ENCODE data around the gene SLC43A2. TPM values are rescaled to one million over a fixed set of nuclear protein-coding genes. Genes with fewer than 3 reads are reported as not detected.

Gene SLC43A2
- total and polyA plus RNA-seq, 4 donors = 0.63 to 7.9 (median 4.7) TPM

DNA sequence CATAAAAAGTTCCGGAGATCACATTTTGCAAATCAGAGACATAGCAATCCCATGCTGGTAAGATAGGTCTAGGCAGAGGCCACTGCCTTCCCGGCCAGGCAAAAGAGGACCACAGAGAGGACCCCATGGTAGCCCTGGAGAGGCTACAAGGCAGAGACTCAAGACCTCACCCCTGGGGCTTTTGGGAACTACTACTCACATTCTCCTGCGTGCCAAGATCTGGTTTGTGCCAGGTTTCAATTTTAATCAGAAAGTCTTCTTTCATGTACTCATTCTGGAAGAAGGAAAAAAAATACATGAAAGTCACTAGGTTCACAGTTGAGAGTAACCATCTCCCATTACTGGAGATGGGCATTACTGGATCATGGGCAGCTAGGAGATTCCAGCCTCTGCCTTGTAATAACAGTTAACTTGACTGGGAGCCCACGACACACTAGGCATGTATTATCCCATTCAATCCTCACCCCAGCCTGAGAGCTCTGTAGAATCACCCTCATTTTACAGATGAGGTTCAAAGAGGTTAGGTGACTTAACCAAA, 87.2 kb downstream of the SLC43A2 start:
- TF ChIP-seq FOXA2 (IDR thresholded peaks at IDR 0.05) (no peak), TAF1 (conservative IDR thresholded peaks at IDR 0.05) (no peak), FOXA1 (IDR thresholded peaks at IDR 0.05) (no peak), SP1 (IDR thresholded peaks at IDR 0.05) (no peak), RAD21 (IDR thresholded peaks at IDR 0.05) (no peak)
- no peaks in the 10 kb centered on the region for H3K9me3 ChIP-seq (ENCODE audit: control insufficient read depth in 4 of 4, low read length in 3 of 4)
- H3K27me3 ChIP-seq (ENCODE audit: control insufficient read depth in 4 of 4, insufficient read depth in 4 of 4, low read length in 3 of 4) = no peaks in the 10 kb centered on the region
- no peak overlapping the region for H3K27ac ChIP-seq (ENCODE audit: low read depth in 1 of 2, low read length in 2 of 2)
- H3K36me3 ChIP-seq (ENCODE audit: control insufficient read depth in 4 of 4, insufficient read depth in 3 of 4, low read depth in 1 of 4, low read length in 3 of 4) = peaks cover 15 to 42% (median 28%) of the 10 kb centered on the region in 4 donors
- WGBS = 97% methylated on average over 4 of the region's 4 CpGs
- peaks cover 2 to 15% (median 12%) of the 10 kb centered on the region in 4 donors for H3K4me1 ChIP-seq (ENCODE audit: control insufficient read depth in 4 of 4, insufficient read depth in 4 of 4, low read length in 3 of 4)
- no peak for DNase-seq (ENCODE audit: low spot score)
- no peak overlapping the region for H3K4me3 ChIP-seq (ENCODE audit: low read depth in 1 of 3, low read length in 3 of 3)
- H3K9ac ChIP-seq (ENCODE audit: low read depth in 1 of 2, low read length in 2 of 2) = no peak overlapping the region

DNA sequence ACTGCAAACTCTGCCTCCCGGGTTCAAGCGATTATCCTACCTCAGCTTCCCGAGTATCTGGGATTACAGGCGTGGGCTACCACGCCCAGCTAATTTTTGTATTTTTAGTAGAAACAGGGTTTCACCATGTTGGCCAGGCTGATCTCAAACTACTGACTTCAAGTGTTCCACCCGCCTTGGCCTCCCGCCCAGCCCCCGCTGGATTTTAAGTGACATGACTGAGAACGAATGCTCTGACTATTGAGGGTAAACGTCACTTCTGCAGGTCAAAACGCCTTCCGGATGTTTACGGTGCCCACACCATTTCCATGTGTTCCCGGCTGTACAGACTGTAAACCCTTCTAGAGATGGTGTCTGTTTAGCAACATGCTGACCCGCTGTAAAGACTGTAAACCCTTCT, 88.8 kb downstream of the SLC43A2 start:
- Histone ChIP-seq H3K9ac (ENCODE audit: low read depth in 1 of 2, low read length in 2 of 2) (no peak overlapping the region), H3K9me3 (ENCODE audit: control insufficient read depth in 4 of 4, low read length in 3 of 4) (no peaks in the 10 kb centered on the region), H3K36me3 (ENCODE audit: control insufficient read depth in 4 of 4, insufficient read depth in 3 of 4, low read depth in 1 of 4, low read length in 3 of 4) (peaks cover 13 to 52% (median 33%) of the 10 kb centered on the region in 4 donors), H3K4me1 (ENCODE audit: control insufficient read depth in 4 of 4, insufficient read depth in 4 of 4, low read length in 3 of 4) (peaks cover 0 to under 1% (median 0%) of the 10 kb centered on the region in 4 donors), H3K27me3 (ENCODE audit: control insufficient read depth in 4 of 4, insufficient read depth in 4 of 4, low read length in 3 of 4) (no peaks in the 10 kb centered on the region), H3K27ac (ENCODE audit: low read depth in 1 of 2, low read length in 2 of 2) (no peak overlapping the region), H3K4me3 (ENCODE audit: low read depth in 1 of 3, low read length in 3 of 3) (no peak overlapping the region)
- TF ChIP-seq YY1 (IDR thresholded peaks at IDR 0.05) (no peak), TAF1 (conservative IDR thresholded peaks at IDR 0.05) (no peak), RAD21 (IDR thresholded peaks at IDR 0.05) (no peak), EGR1 (IDR thresholded peaks at IDR 0.05; ENCODE audit: low read depth in 2 of 2) (no peak), JUND (IDR thresholded peaks at IDR 0.05) (no peak), HNF4A (conservative IDR thresholded peaks at IDR 0.05) (no peak), FOXA1 (IDR thresholded peaks at IDR 0.05) (no peak), NR2F2 (IDR thresholded peaks at IDR 0.05) (no peak), GABPA (IDR thresholded peaks at IDR 0.05 in 1 of 2, conservative IDR thresholded peaks at IDR 0.05 in 1 of 2) (no peak), FOXA2 (IDR thresholded peaks at IDR 0.05) (no peak), RXRA (IDR thresholded peaks at IDR 0.05) (no peak)
- TF ChIP-seq, protein P1, sequence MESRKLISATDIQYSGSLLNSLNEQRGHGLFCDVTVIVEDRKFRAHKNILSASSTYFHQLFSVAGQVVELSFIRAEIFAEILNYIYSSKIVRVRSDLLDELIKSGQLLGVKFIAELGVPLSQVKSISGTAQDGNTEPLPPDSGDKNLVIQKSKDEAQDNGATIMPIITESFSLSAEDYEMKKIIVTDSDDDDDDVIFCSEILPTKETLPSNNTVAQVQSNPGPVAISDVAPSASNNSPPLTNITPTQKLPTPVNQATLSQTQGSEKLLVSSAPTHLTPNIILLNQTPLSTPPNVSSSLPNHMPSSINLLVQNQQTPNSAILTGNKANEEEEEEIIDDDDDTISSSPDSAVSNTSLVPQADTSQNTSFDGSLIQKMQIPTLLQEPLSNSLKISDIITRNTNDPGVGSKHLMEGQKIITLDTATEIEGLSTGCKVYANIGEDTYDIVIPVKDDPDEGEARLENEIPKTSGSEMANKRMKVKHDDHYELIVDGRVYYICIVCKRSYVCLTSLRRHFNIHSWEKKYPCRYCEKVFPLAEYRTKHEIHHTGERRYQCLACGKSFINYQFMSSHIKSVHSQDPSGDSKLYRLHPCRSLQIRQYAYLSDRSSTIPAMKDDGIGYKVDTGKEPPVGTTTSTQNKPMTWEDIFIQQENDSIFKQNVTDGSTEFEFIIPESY (IDR thresholded peaks at IDR 0.05) = no peak
- TF ChIP-seq, protein P2, sequence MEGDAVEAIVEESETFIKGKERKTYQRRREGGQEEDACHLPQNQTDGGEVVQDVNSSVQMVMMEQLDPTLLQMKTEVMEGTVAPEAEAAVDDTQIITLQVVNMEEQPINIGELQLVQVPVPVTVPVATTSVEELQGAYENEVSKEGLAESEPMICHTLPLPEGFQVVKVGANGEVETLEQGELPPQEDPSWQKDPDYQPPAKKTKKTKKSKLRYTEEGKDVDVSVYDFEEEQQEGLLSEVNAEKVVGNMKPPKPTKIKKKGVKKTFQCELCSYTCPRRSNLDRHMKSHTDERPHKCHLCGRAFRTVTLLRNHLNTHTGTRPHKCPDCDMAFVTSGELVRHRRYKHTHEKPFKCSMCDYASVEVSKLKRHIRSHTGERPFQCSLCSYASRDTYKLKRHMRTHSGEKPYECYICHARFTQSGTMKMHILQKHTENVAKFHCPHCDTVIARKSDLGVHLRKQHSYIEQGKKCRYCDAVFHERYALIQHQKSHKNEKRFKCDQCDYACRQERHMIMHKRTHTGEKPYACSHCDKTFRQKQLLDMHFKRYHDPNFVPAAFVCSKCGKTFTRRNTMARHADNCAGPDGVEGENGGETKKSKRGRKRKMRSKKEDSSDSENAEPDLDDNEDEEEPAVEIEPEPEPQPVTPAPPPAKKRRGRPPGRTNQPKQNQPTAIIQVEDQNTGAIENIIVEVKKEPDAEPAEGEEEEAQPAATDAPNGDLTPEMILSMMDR (IDR thresholded peaks at IDR 0.05; ENCODE audit: low read depth, low read length, missing input control) = no peak
- TF ChIP-seq, protein P3, sequence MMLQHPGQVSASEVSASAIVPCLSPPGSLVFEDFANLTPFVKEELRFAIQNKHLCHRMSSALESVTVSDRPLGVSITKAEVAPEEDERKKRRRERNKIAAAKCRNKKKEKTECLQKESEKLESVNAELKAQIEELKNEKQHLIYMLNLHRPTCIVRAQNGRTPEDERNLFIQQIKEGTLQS (IDR thresholded peaks at IDR 0.05) = no peak
- TF ChIP-seq, protein P4, sequence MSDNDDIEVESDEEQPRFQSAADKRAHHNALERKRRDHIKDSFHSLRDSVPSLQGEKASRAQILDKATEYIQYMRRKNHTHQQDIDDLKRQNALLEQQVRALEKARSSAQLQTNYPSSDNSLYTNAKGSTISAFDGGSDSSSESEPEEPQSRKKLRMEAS (IDR thresholded peaks at IDR 0.05) = no peak
- TF ChIP-seq, protein P5, sequence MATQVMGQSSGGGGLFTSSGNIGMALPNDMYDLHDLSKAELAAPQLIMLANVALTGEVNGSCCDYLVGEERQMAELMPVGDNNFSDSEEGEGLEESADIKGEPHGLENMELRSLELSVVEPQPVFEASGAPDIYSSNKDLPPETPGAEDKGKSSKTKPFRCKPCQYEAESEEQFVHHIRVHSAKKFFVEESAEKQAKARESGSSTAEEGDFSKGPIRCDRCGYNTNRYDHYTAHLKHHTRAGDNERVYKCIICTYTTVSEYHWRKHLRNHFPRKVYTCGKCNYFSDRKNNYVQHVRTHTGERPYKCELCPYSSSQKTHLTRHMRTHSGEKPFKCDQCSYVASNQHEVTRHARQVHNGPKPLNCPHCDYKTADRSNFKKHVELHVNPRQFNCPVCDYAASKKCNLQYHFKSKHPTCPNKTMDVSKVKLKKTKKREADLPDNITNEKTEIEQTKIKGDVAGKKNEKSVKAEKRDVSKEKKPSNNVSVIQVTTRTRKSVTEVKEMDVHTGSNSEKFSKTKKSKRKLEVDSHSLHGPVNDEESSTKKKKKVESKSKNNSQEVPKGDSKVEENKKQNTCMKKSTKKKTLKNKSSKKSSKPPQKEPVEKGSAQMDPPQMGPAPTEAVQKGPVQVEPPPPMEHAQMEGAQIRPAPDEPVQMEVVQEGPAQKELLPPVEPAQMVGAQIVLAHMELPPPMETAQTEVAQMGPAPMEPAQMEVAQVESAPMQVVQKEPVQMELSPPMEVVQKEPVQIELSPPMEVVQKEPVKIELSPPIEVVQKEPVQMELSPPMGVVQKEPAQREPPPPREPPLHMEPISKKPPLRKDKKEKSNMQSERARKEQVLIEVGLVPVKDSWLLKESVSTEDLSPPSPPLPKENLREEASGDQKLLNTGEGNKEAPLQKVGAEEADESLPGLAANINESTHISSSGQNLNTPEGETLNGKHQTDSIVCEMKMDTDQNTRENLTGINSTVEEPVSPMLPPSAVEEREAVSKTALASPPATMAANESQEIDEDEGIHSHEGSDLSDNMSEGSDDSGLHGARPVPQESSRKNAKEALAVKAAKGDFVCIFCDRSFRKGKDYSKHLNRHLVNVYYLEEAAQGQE (IDR thresholded peaks at IDR 0.05) = no peak
- DNase-seq (ENCODE audit: low spot score) = no peak
- 92% methylated on average over 15 of the region's 15 CpGs for WGBS

Data from liver (tissue), 9 donors.